Smooth muscle cell (in vitro differentiated cells): ENCODE measurements around the gene CAMK2G. TPM values are rescaled to one million over a fixed set of nuclear protein-coding genes. Genes with fewer than 3 reads are reported as not detected.
"Not testable (repeated sequence)": the region's sequence is repeated elsewhere in the genome, so short reads cannot be mapped to it uniquely, and the experiment has no call there.

Experiments used
- DNase-seq: peaks from one replicate; lab custom pipeline; 2025; ENCODE audit not compliant: unreplicated experiment; lab: John Stamatoyannopoulos, UW
- H2AFZ ChIP-seq: fragments of 200-600 bp; sonication (generic); 2 replicates; pipeline ENCODE4 v1.6.0; 2016; ENCODE audit warnings: antibody characterized with exemption, low read depth, mild to moderate bottlenecking
- H3F3A ChIP-seq: fragments of 200-600 bp; sonication (generic); 2 replicates; pipeline ENCODE4 v1.6.0; 2017; ENCODE audit warnings: antibody characterized with exemption, low read depth
- H3K27ac ChIP-seq: fragments of 200-600 bp; sonication (generic); 2 replicates; pipeline ENCODE4 v1.5.1; 2016; ENCODE audit warnings: low read depth, mild to moderate bottlenecking
- H3K27me3 ChIP-seq: fragments of 200-600 bp; sonication (generic); 2 replicates; pipeline ENCODE4 v1.6.1; 2016; ENCODE audit warnings: low read depth, mild to moderate bottlenecking
- H3K36me3 ChIP-seq: fragments of 200-600 bp; sonication (generic); 2 replicates; pipeline ENCODE4 v1.5.1; 2016; ENCODE audit warnings: low read depth
- H3K4me1 ChIP-seq: fragments of 200-600 bp; sonication (generic); 2 replicates; pipeline ENCODE4 v1.5.1; 2016; ENCODE audit warnings: low read depth
- H3K4me2 ChIP-seq: fragments of 200-600 bp; sonication (generic); 2 replicates; pipeline ENCODE4 v1.6.0; 2016; ENCODE audit warnings: mild to moderate bottlenecking
- H3K4me3 ChIP-seq: fragments of 200-600 bp; sonication (generic); 2 replicates; pipeline ENCODE4 v1.5.1; 2016; ENCODE audit warnings: mild to moderate bottlenecking
- H3K79me2 ChIP-seq: fragments of 200-600 bp; sonication (generic); 2 replicates; pipeline ENCODE4 v1.6.0; 2016; ENCODE audit warnings: low read depth, mild to moderate bottlenecking
- H3K9ac ChIP-seq: fragments of 200-600 bp; sonication (generic); 2 replicates; pipeline ENCODE4 v1.6.0; 2016; ENCODE audit warnings: low read depth
- H3K9me3 ChIP-seq: fragments of 200-600 bp; sonication (generic); replicated peaks from 2 replicates; pipeline ENCODE4 v1.5.1; 2016; ENCODE audit warnings: low read depth
- H4K20me1 ChIP-seq: fragments of 200-600 bp; sonication (generic); 2 replicates; pipeline ENCODE4 v1.6.0; 2016; ENCODE audit warnings: low read depth
- CTCF ChIP-seq: fragments of 200-600 bp; sonication (generic); IDR thresholded peaks from 2 replicates; pipeline ENCODE4 v1.5.1; 2017; ENCODE audit warnings: borderline replicate concordance, mild to moderate bottlenecking, antibody characterized with exemption; ENCODE audit not compliant: insufficient read depth, poor library complexity, severe bottlenecking
- WGBS: methylation state at CpG from one replicate; pipeline ENCODE4 v1.1.7; 2016; ENCODE audit warnings: low lambda C conversion rate; 5-methylcytosine and 5-hydroxymethylcytosine counted together
- polyA plus RNA-seq: library from polyadenylated mRNA; unstranded; fragments of >200 nt; fragmentation: Nextera tagmentation; extraction: Ambion mirVana; gene quantifications from 2 replicates; pipeline ENCODE4 v1.2.1, GENCODE V29; 2016
- total RNA-seq: library from RNA; depleted of rRNA; stranded (reverse); fragments of >200 nt; gene quantifications from 2 replicates; pipeline ENCODE4 v1.2.3, GENCODE V29; 2014

Gene CAMK2G
- total and polyA plus RNA-seq, 2 experiments from 2014 or later, result 2.2 to 10.8 TPM

DNA sequence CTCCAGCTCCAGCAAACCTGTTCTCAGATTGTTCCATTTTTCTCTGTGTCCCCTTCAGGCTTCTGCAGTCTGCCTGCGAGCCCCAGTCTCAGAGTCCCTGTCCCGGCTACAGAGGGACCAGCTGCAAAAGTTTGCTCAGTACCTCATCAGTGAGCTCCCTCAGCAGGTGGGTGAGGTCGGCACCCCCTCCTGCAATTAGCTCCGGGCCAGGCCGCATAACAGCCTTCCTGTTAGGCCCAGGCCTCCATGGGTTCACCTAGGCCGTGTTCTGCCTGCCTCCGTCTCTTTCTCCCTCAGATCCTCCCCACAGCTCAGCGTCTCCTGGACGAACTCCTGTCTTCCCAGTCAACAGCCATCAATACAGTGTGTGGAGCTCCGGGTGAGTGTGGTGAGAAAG lies 84.7 kb downstream of the CAMK2G start:
- no peak overlapping the region for H3K4me3 ChIP-seq
- H3K27ac ChIP-seq, result no peak overlapping the region
- H3F3A ChIP-seq, result no peaks in the 10 kb centered on the region
- H3K9ac ChIP-seq, result no peak overlapping the region
- no peak for DNase-seq
- no peak for TF ChIP-seq CTCF
- no peak overlapping the region for H3K4me2 ChIP-seq
- peaks cover 4% of the 10 kb centered on the region for H3K4me1 ChIP-seq
- H3K36me3 ChIP-seq, result peaks cover 6% of the 10 kb centered on the region
- WGBS, result 98% methylated on average over 10 of the region's 10 CpGs
- no peaks in the 10 kb centered on the region for H3K9me3 ChIP-seq
- H4K20me1 ChIP-seq, result peaks cover 40% of the 10 kb centered on the region
- H3K79me2 ChIP-seq, result peaks cover 29% of the 10 kb centered on the region
- no peaks in the 10 kb centered on the region for H3K27me3 ChIP-seq
- H2AFZ ChIP-seq, result no peak overlapping the region

- DNase-seq, result no peak
- no peaks in the 10 kb centered on the region for H3K9me3 ChIP-seq
- WGBS, result 95% methylated on average over 17 of the region's 17 CpGs
Measured at GRCh38 chr10:73788864-73789658, 85.3 kb downstream of the CAMK2G start.

GRCh38 chr10:73787031-73787800 lies 87.1 kb downstream of the CAMK2G start:
- H3K4me3 ChIP-seq, result peak overlapping the region; percentile 69
- not testable (repeated sequence) for H3K9ac ChIP-seq
- H3K79me2 ChIP-seq, result peaks cover 54% of the 10 kb centered on the region

More at GRCh38 chr10:73788864-73789658, 85.3 kb downstream of the CAMK2G start:
- H3F3A ChIP-seq, result peaks cover 2% of the 10 kb centered on the region
- peaks cover 4% of the 10 kb centered on the region for H3K4me1 ChIP-seq
- no peak overlapping the region for H2AFZ ChIP-seq
- H4K20me1 ChIP-seq, result peaks cover 40% of the 10 kb centered on the region
- no peak overlapping the region for H3K27ac ChIP-seq
- no peaks in the 10 kb centered on the region for H3K27me3 ChIP-seq
- no peak overlapping the region for H3K4me3 ChIP-seq
- H3K36me3 ChIP-seq, result peaks cover 4% of the 10 kb centered on the region
- TF ChIP-seq CTCF, result no peak
- no peak overlapping the region for H3K4me2 ChIP-seq
- no peak overlapping the region for H3K9ac ChIP-seq
- H3K79me2 ChIP-seq, result peaks cover 35% of the 10 kb centered on the region

DNA sequence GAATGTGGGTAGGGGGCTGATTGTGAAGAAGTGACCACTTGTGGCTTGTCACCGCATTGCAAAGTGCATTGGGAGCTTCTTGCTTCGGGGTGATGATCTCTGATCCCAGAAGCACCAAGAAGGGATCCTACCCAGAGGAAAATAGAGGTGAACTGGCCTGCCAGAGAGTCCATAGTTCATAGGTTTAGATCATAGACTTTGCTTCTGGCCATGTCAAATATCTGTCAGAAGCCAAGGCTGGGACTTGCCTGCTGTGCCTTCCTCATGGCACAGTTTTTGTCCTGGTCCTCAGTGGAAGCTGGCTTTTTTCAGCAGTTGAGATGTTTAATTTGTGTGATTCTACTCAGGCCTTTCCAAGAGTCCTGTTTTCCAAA lies 87.9 kb downstream of the CAMK2G start:
- H3K27ac ChIP-seq, result peak overlapping the region; percentile 53
- H3K4me2 ChIP-seq, result peak overlapping the region; percentile 93
- peak overlapping the region; percentile 79 for H3K9ac ChIP-seq
- peak overlapping the region; percentile 69 for H3K4me3 ChIP-seq
- no peak overlapping the region for H2AFZ ChIP-seq
- peaks cover 16% of the 10 kb centered on the region for H3F3A ChIP-seq
- H3K79me2 ChIP-seq, result peaks cover 61% of the 10 kb centered on the region
- TF ChIP-seq CTCF, result no peak
- no peaks in the 10 kb centered on the region for H3K36me3 ChIP-seq
- WGBS, result 29% methylated on average over 2 of the region's 2 CpGs
- peaks cover 12% of the 10 kb centered on the region for H3K4me1 ChIP-seq
- DNase-seq, result no peak
- no peaks in the 10 kb centered on the region for H3K27me3 ChIP-seq
- H3K9me3 ChIP-seq, result no peaks in the 10 kb centered on the region
- H4K20me1 ChIP-seq, result peaks cover 40% of the 10 kb centered on the region

More at GRCh38 chr10:73787031-73787800, 87.1 kb downstream of the CAMK2G start:
- H3K9me3 ChIP-seq, H2AFZ ChIP-seq, H3K36me3 ChIP-seq, DNase-seq, H3K27me3 ChIP-seq, H3K27ac ChIP-seq: not testable (repeated sequence)
- H4K20me1 ChIP-seq, result peaks cover 40% of the 10 kb centered on the region
- H3F3A ChIP-seq, result peaks cover 16% of the 10 kb centered on the region
- H3K4me1 ChIP-seq, result peaks cover 12% of the 10 kb centered on the region
- 98% methylated on average over 21 of the region's 21 CpGs for WGBS
- peak overlapping the region; percentile 93 for H3K4me2 ChIP-seq
